Neural progenitor cell (in vitro differentiated cells): ENCODE measurements around the gene SH3PXD2B.
"Not testable (repeated sequence)": the region's sequence is repeated elsewhere in the genome, so short reads cannot be mapped to it uniquely, and the experiment has no call there.

ENCODE experiments used
- EZH2 ChIP-seq: fragments of 200-600 bp; sonication (generic); IDR thresholded peaks from 2 replicates; pipeline ENCODE4 v1.6.1; 2017; ENCODE audit warnings: antibody characterized with exemption, mild to moderate bottlenecking, moderate library complexity
- EZH2phosphoT487 ChIP-seq: fragments of 200-600 bp; sonication (generic); IDR thresholded peaks from 2 replicates; pipeline ENCODE4 v1.6.1; 2017; ENCODE audit warnings: antibody characterized with exemption
- TF ChIP-seq, protein P1 (sequence below): fragments of 200-600 bp; sonication (generic); IDR thresholded peaks from 2 replicates; pipeline ENCODE4 v1.5.1; 2017; ENCODE audit warnings: antibody characterized with exemption, mild to moderate bottlenecking

DNA sequence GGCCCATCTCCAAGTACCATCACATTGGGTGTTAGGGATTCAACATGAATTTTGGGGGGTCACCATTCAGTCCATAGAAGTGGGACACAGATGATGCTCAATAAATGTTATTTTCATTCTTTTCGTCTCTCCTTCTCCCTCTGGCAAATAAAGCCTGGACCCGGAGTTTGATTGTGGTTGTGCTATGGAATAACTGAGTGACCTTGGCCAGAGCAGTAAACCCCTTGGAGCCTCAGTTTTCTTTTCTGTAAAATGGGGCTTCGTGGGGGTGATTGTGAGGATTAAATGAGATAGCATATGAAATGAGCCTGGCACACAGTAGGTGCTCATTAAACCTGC is 24.3 kb upstream of the SH3PXD2B start:
- TF ChIP-seq, protein P1, sequence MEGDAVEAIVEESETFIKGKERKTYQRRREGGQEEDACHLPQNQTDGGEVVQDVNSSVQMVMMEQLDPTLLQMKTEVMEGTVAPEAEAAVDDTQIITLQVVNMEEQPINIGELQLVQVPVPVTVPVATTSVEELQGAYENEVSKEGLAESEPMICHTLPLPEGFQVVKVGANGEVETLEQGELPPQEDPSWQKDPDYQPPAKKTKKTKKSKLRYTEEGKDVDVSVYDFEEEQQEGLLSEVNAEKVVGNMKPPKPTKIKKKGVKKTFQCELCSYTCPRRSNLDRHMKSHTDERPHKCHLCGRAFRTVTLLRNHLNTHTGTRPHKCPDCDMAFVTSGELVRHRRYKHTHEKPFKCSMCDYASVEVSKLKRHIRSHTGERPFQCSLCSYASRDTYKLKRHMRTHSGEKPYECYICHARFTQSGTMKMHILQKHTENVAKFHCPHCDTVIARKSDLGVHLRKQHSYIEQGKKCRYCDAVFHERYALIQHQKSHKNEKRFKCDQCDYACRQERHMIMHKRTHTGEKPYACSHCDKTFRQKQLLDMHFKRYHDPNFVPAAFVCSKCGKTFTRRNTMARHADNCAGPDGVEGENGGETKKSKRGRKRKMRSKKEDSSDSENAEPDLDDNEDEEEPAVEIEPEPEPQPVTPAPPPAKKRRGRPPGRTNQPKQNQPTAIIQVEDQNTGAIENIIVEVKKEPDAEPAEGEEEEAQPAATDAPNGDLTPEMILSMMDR, result not testable (repeated sequence)
- not testable (repeated sequence) for TF ChIP-seq EZH2phosphoT487, EZH2
